A673 (cell line): ENCODE measurements around the gene NECTIN1. TPM values are rescaled to one million over a fixed set of nuclear protein-coding genes. Genes with fewer than 3 reads are reported as not detected.

Experiments used
- BruUV-seq: library from RNA; stranded (reverse); fragments of 400-500 nt; replicated peaks from 2 replicates; lab custom pipeline; 2021; lab: Mats Ljungman, UMichigan
- CTCF ChIA-PET: fragments of 300-600 bp; sonication (Branson Sonifier 250); formaldehyde crosslinking; loops from one replicate; lab custom pipeline; 2022; ENCODE audit warnings: antibody characterized with exemption; lab: Charles Lee
- POLR2A ChIA-PET: fragments of 300-600 bp; sonication (Branson Sonifier 250); formaldehyde crosslinking; loops from one replicate; lab custom pipeline; 2022; ENCODE audit warnings: antibody characterized with exemption; ENCODE audit not compliant: low non-redundant PET; lab: Charles Lee
- DNase-seq: peaks from one replicate; pipeline ENCODE4 v3.0.0-alpha.2; 2015; ENCODE audit warnings: low spot score
- H3K27ac ChIP-seq: fragments of 200-600 bp; sonication (generic); 2 replicates; pipeline ENCODE4 v1.5.1; 2016; ENCODE audit warnings: mixed run types, low read depth, mild to moderate bottlenecking, mixed read lengths, antibody characterized with exemption, low read length; ENCODE audit not compliant: poor library complexity, severe bottlenecking
- H3K27me3 ChIP-seq: fragments of 200-600 bp; sonication (generic); replicated peaks from 2 replicates; pipeline ENCODE4 v1.6.1; 2017; ENCODE audit warnings: mixed run types, low read depth, mild to moderate bottlenecking, mixed read lengths, antibody characterized with exemption, low read length; ENCODE audit not compliant: insufficient read depth, poor library complexity
- H3K36me3 ChIP-seq: fragments of 200-600 bp; sonication (generic); 2 replicates; pipeline ENCODE4 v1.6.1; 2016; ENCODE audit warnings: mixed run types, mild to moderate bottlenecking, mixed read lengths, antibody characterized with exemption, low read length; ENCODE audit not compliant: insufficient read depth, poor library complexity, severe bottlenecking
- H3K4me1 ChIP-seq: fragments of 200-600 bp; sonication (generic); 2 replicates; pipeline ENCODE4 v1.6.1; 2017; ENCODE audit warnings: mixed run types, mild to moderate bottlenecking, mixed read lengths, antibody characterized with exemption, low read length; ENCODE audit not compliant: insufficient read depth, poor library complexity, severe bottlenecking
- H3K4me3 ChIP-seq: fragments of 200-600 bp; sonication (generic); 2 replicates; pipeline ENCODE4 v1.5.1; 2016; ENCODE audit warnings: low read depth, mixed run types, mild to moderate bottlenecking, mixed read lengths, low read length; ENCODE audit not compliant: poor library complexity, severe bottlenecking
- H3K9me3 ChIP-seq: fragments of 200-600 bp; sonication (generic); 2 replicates; pipeline ENCODE4 v1.6.1; 2016; ENCODE audit warnings: mixed run types, low read depth, mild to moderate bottlenecking, mixed read lengths, antibody characterized with exemption, low read length; ENCODE audit not compliant: poor library complexity, severe bottlenecking
- EZH2 ChIP-seq: fragments of 200-600 bp; sonication (generic); IDR thresholded peaks from 2 replicates; pipeline ENCODE4 v1.6.1; 2017; ENCODE audit warnings: borderline replicate concordance, low read depth, mild to moderate bottlenecking, mixed read lengths, antibody characterized with exemption, low read length; ENCODE audit not compliant: poor library complexity, severe bottlenecking
- intact Hi-C: fragments of 100-400 bp; cut with micrococcal nuclease; formaldehyde crosslinking; loops from one replicate; pipeline ENCODE4 v1.10.0; 2022; ENCODE audit not compliant: unreplicated experiment
- total RNA-seq: library from RNA; stranded (reverse); gene quantifications from 2 replicates; pipeline ENCODE4 v1.2.3, GENCODE V29; 2021
- TF ChIP-seq, protein P1 (sequence below): fragments of 300-800, 200-600 bp; sonication (generic); conservative IDR thresholded peaks from 2 replicates; pipeline ENCODE4 v1.5.1; 2017; ENCODE audit warnings: low read depth, mild to moderate bottlenecking, antibody characterized with exemption, low read length, moderate library complexity, mixed read lengths

The NECTIN1 gene
- total RNA-seq, 1 experiment from 2014 or later: 10.1 TPM

DNA sequence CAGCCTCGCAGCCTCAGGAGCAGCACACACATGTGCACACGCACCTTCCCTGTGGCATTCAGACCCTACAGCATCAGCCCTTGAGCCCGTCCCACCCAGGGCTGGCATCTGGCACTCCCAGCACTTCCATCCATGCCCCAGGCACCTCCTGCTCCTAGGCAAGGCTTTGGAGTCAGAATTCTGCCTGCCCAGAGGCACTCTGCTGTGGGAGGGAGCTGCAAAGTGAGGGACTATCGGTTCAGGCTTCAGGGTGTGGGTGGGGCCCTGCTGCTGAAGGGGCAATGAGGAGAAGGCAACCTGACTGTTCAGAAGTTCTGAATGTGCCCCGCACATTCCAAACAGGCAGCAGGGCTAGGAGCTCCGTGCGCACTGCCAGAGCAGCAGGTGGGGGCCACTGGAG, 39.7 kb downstream of the NECTIN1 start:
- no peak for TF ChIP-seq EZH2
- TF ChIP-seq, protein P1, sequence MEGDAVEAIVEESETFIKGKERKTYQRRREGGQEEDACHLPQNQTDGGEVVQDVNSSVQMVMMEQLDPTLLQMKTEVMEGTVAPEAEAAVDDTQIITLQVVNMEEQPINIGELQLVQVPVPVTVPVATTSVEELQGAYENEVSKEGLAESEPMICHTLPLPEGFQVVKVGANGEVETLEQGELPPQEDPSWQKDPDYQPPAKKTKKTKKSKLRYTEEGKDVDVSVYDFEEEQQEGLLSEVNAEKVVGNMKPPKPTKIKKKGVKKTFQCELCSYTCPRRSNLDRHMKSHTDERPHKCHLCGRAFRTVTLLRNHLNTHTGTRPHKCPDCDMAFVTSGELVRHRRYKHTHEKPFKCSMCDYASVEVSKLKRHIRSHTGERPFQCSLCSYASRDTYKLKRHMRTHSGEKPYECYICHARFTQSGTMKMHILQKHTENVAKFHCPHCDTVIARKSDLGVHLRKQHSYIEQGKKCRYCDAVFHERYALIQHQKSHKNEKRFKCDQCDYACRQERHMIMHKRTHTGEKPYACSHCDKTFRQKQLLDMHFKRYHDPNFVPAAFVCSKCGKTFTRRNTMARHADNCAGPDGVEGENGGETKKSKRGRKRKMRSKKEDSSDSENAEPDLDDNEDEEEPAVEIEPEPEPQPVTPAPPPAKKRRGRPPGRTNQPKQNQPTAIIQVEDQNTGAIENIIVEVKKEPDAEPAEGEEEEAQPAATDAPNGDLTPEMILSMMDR: no peak
- H3K4me3 ChIP-seq: no peak overlapping the region
- intact Hi-C loops: no loop called here
- no TSS peak for BruUV-seq
- POLR2A ChIA-PET: no interaction called here
- H3K4me1 ChIP-seq: no peaks in the 10 kb centered on the region
- no peaks in the 10 kb centered on the region for H3K9me3 ChIP-seq
- DNase-seq: no peak
- CTCF ChIA-PET: no interaction called here
- H3K27me3 ChIP-seq: no peaks in the 10 kb centered on the region
- no peaks in the 10 kb centered on the region for H3K36me3 ChIP-seq
- H3K27ac ChIP-seq: no peak overlapping the region

GRCh38 chr11:119688356-119688755, 40.6 kb downstream of the NECTIN1 start:
- Histone ChIP-seq H3K27ac (no peak overlapping the region), H3K9me3 (no peaks in the 10 kb centered on the region), H3K27me3 (no peaks in the 10 kb centered on the region), H3K4me1 (no peaks in the 10 kb centered on the region), H3K4me3 (no peak overlapping the region), H3K36me3 (no peaks in the 10 kb centered on the region)
- DNase-seq: no peak
- ChIA-PET POLR2A (no interaction called here), CTCF (interaction anchor here (0.6 kb wide), 1 partner anchor 12 kb away, joined by 3 read pairs; no protein-coding TSS in a partner anchor)
- TF ChIP-seq, protein P1: no peak
- no peak for TF ChIP-seq EZH2
- no TSS peak for BruUV-seq
- intact Hi-C loops: no loop called here

DNA sequence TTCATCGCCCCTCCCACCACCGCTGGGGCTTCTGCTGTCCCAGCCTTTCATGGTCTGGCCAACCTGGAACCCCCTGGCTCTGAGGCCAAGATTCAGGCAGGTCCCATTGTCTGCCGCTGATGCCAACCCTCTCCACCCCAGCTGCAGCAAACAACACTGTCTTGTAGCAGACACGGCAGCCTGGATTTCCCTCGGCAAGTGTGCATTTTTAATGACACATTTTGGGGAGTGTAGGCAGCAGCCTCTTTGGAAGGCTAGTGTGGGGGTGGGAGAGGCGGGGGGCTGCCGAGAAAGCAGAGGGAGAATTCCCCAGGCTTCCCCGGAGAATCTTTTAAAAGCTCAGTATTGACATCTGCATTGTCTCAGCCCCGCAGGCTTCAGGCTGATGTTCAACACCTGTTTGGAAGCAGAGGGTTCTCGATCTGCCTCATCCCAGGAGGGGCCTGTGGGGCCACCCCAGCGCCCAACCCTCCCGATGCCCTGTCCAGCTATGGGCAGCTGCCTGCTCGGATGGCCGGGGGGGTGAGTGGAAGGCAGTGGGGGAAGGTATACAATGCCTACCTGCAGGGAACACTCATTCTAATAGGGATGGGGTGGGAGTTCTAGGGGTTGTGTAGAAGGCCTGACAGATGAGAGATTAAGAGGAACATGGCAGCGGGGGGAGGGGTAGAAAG, 41.5 kb downstream of the NECTIN1 start:
- BruUV-seq: no TSS peak

More for the DNA sequence above, 41.5 kb downstream of the NECTIN1 start:
- intact Hi-C loops: no loop called here
- CTCF ChIA-PET: no interaction called here
- Histone ChIP-seq H3K4me1 (no peaks in the 10 kb centered on the region), H3K27me3 (no peaks in the 10 kb centered on the region), H3K4me3 (no peak overlapping the region), H3K36me3 (no peaks in the 10 kb centered on the region), H3K27ac (no peak overlapping the region), H3K9me3 (no peaks in the 10 kb centered on the region)
- POLR2A ChIA-PET: no interaction called here
- TF ChIP-seq, protein P1: no peak
- TF ChIP-seq EZH2: no peak
- DNase-seq: no peak
